K562 (cell line): Measurements from ENCODE around the gene MMP21. TPM values are rescaled to one million over a fixed set of nuclear protein-coding genes. Genes with fewer than 3 reads are reported as not detected.

Experiments
- BHLHE40 ChIP-seq: IDR thresholded peaks from 2 replicates; pipeline ENCODE4 v1.6.1; 2011; ENCODE audit warnings: low read length, improper control_type of control experiment
- CREM ChIP-seq: IDR thresholded peaks from 2 replicates; pipeline ENCODE4 v1.6.1; 2014; ENCODE audit warnings: antibody characterized with exemption, low read depth
- EHMT2 ChIP-seq: fragments of 450-650 bp; IDR thresholded peaks from 2 replicates; pipeline ENCODE4 v1.6.1; 2018; ENCODE audit warnings: antibody characterized with exemption
- EP400 ChIP-seq: fragments of 450-650 bp; IDR thresholded peaks from 2 replicates; pipeline ENCODE4 v1.6.1; 2017; ENCODE audit warnings: antibody characterized with exemption, mild to moderate bottlenecking, moderate library complexity
- HLTF ChIP-seq: fragments of 450-650 bp; IDR thresholded peaks from 2 replicates; pipeline ENCODE4 v1.6.1; 2016
- MYC ChIP-seq, 2 experiments: fragments of 250-450 bp in 1 of 2; sonication (Bioruptor Pico) in 1 of 2; IDR thresholded peaks; 2 replicates each; pipeline versions ENCODE4 v1.5.1 to v1.6.1; 2012 to 2021; ENCODE audit warnings: low read depth in 2 of 2, borderline replicate concordance in 1 of 2, improper control_type of control experiment in 1 of 2, low read length in 1 of 2, mild to moderate bottlenecking in 1 of 2, moderate library complexity in 1 of 2
- PHB2 ChIP-seq: fragments of 450-650 bp; IDR thresholded peaks from 2 replicates; pipeline ENCODE4 v1.6.1; 2017; ENCODE audit warnings: low read depth
- PHF8 ChIP-seq: fragments of 200-600 bp; sonication (generic); IDR thresholded peaks from 2 replicates; pipeline ENCODE4 v1.6.1; 2012; ENCODE audit warnings: mixed run types, mild to moderate bottlenecking, inconsistent platforms, low read length, moderate library complexity, borderline replicate concordance
- POLR2B ChIP-seq: fragments of 450-650 bp; IDR thresholded peaks from 2 replicates; pipeline ENCODE4 v1.6.1; 2018; ENCODE audit warnings: low read depth; ENCODE audit not compliant: partially characterized antibody
- SIN3B ChIP-seq: fragments of 450-650 bp; IDR thresholded peaks from 2 replicates; pipeline ENCODE4 v1.6.1; 2017; ENCODE audit warnings: low read depth, mild to moderate bottlenecking, moderate library complexity
- SUPT5H ChIP-seq: fragments of 450-650 bp; IDR thresholded peaks from 2 replicates; pipeline ENCODE4 v1.6.1; 2016
- TAF1 ChIP-seq: IDR thresholded peaks from 2 replicates; pipeline ENCODE4 v1.6.1; 2011; ENCODE audit warnings: mild to moderate bottlenecking, low read length, moderate library complexity; ENCODE audit not compliant: insufficient read depth, control insufficient read depth, severe bottlenecking; ENCODE audit errors: extremely low read depth
- TOE1 ChIP-seq, 2 experiments: fragments of 450-650 bp in 1 of 2; sonication (generic) in 1 of 2; formaldehyde crosslinking in 1 of 2; IDR thresholded peaks; 2 replicates each; pipeline versions ENCODE4 v1.7.1 to v1.8.0; 2016 to 2022; ENCODE audit warnings: borderline replicate concordance in 2 of 2, mild to moderate bottlenecking in 2 of 2, antibody characterized with exemption in 1 of 2, inconsistent platforms in 1 of 2, low read depth in 1 of 2, missing genetic modification reagents in 1 of 2, moderate library complexity in 1 of 2
- YY1 ChIP-seq, 3 experiments: IDR thresholded peaks; 2 replicates each; pipeline ENCODE4 v1.6.1; 2011; ENCODE audit warnings: low read length in 2 of 3, mild to moderate bottlenecking in 2 of 3, moderate library complexity in 2 of 3, borderline replicate concordance in 1 of 3, control low read depth in 1 of 3, low read depth in 1 of 3; ENCODE audit not compliant: insufficient read depth in 3 of 3, insufficient replicate concordance in 2 of 3, control insufficient read depth in 1 of 3, insufficient read length in 1 of 3; ENCODE audit errors: extremely low read depth in 1 of 3
- ZFX ChIP-seq: sonication (generic); formaldehyde crosslinking; IDR thresholded peaks from 2 replicates; pipeline ENCODE4 v1.8.0; 2022; ENCODE audit warnings: mild to moderate bottlenecking, missing genetic modification reagents, moderate library complexity
- polyA plus RNA-seq, 8 experiments: library from polyadenylated mRNA; depleted of rRNA in 4 of 8; stranded (reverse) in 5 of 8; unstranded in 3 of 8; fragments of >200 nt; fragmentation: Nextera tagmentation in 2 of 8; fragmentation: Illumina TruSeq in 1 of 8; extraction: Ambion mirVana in 2 of 8; extraction: Trizol in 1 of 8; gene quantifications; 2 replicates each; pipeline versions ENCODE4 v1.2.1 to v1.2.3, GENCODE V29; 2011 to 2014; ENCODE audit warnings: inconsistent platforms in 1 of 8, missing spikeins in 1 of 8
- total RNA-seq, 7 experiments: library from RNA; depleted of rRNA in 6 of 7; stranded (reverse); fragments of >200 nt in 6 of 7; fragmentation: Illumina TruSeq in 2 of 7; extraction: Trizol in 2 of 7; gene quantifications; 2 replicates each; pipeline versions ENCODE4 v1.2.1 to v1.2.3, GENCODE V29; 2011 to 2021; ENCODE audit warnings: low replicate concordance in 1 of 7
- TF ChIP-seq, protein P1 (sequence below): sonication (generic); formaldehyde crosslinking; IDR thresholded peaks from 2 replicates; pipeline ENCODE4 v1.9.0; 2022; ENCODE audit warnings: mild to moderate bottlenecking, missing genetic modification reagents
- TF ChIP-seq, protein P2 (sequence below), 2 experiments: fragments of 450-650 bp; IDR thresholded peaks; 2 replicates each; pipeline ENCODE4 v1.6.1; 2016
- TF ChIP-seq, protein P3 (sequence below): fragments of 250-450 bp; sonication (Bioruptor Pico); IDR thresholded peaks from 2 replicates; pipeline ENCODE4 v1.4.0; 2020; ENCODE audit warnings: mild to moderate bottlenecking, moderate library complexity

MMP21 gene
- total and polyA plus RNA-seq, 9 of the 15 experiments (the other 6 are each of a cell fraction or from before 2014, with no cell fraction given): not detected

DNA sequence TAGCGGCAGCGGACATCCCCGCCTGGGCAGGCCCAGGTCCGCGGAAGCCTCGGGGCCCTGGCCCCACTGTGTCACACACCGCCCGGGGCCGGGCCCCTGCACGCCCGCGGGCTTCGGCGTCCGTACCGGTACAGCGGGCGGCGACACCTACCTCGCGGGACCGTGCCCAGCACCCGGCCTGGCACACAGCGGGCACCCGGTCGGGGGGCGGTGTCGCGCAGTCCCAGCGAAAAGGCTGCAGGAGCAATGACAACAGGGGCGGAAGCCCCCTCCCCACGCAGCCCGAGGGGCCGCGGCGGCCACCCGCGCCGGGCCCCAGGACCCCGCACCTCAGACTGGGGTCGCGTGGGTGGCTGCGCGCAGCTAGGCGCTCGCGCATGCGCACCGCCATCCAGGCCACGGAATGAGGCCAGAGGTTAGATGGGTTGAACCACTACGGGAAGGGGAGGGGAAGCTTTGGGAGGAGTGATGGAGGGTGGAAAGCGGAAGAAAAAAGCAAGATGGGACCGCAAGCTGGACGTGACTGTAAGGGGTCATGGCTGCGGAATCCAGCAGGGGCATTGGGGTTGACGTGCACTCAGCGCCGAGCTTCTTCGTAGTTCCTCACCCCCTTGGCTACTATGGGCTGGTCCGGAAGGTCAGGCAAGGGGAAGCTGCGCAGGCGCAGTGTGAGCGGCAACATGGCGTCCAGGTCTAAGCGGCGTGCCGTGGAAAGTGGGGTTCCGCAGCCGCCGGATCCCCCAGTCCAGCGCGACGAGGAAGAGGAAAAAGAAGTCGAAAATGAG lies 47.4 kb upstream of the MMP21 start, which contains the start of the genes BCCIP and UROS (continued):
- TF ChIP-seq HLTF: 0 out of 2 replicates have a peak, but pooled peaks have one; percentile 37
- TF ChIP-seq, protein P1, sequence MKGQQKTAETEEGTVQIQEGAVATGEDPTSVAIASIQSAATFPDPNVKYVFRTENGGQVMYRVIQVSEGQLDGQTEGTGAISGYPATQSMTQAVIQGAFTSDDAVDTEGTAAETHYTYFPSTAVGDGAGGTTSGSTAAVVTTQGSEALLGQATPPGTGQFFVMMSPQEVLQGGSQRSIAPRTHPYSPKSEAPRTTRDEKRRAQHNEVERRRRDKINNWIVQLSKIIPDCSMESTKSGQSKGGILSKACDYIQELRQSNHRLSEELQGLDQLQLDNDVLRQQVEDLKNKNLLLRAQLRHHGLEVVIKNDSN (CRISPR knock-in tag): peak; percentile 21; the same call in 1 of the 2 replicates
- TF ChIP-seq PHB2: peak; percentile 23; the same call in 1 of the 2 replicates
- peak; percentile 64; the same call in 1 of the 2 replicates for TF ChIP-seq MYC (IDR thresholded peaks at IDR 0.05; ENCODE audit: low read depth, low read length)
- TF ChIP-seq MYC (CRISPR knock-in tag; IDR thresholded peaks at IDR 0.05; ENCODE audit: borderline replicate concordance, low read depth): no peak
- TF ChIP-seq PHF8: peak; percentile 85; the same call in 1 of the 2 replicates
- TF ChIP-seq, protein P2, sequence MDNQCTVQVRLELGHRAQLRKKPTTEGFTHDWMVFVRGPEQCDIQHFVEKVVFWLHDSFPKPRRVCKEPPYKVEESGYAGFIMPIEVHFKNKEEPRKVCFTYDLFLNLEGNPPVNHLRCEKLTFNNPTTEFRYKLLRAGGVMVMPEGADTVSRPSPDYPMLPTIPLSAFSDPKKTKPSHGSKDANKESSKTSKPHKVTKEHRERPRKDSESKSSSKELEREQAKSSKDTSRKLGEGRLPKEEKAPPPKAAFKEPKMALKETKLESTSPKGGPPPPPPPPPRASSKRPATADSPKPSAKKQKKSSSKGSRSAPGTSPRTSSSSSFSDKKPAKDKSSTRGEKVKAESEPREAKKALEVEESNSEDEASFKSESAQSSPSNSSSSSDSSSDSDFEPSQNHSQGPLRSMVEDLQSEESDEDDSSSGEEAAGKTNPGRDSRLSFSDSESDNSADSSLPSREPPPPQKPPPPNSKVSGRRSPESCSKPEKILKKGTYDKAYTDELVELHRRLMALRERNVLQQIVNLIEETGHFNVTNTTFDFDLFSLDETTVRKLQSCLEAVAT (IDR thresholded peaks at IDR 0.05): 0 out of 4 replicates have a peak, but pooled peaks of 1 of the 2 experiments have one; percentile 35
- TF ChIP-seq EP400: peak; percentile 86
- TF ChIP-seq TOE1 (IDR thresholded peaks at IDR 0.05; ENCODE audit: borderline replicate concordance): peak; percentile 98
- TF ChIP-seq TOE1 (CRISPR knock-in tag; IDR thresholded peaks at IDR 0.05; ENCODE audit: borderline replicate concordance, low read depth): no peak
- TF ChIP-seq YY1 (IDR thresholded peaks at IDR 0.05; ENCODE audit: borderline replicate concordance in 1 of 3, control insufficient read depth in 1 of 3, extremely low read depth in 1 of 3, insufficient read depth in 3 of 3, insufficient read length in 1 of 3, insufficient replicate concordance in 2 of 3, low read depth in 1 of 3, low read length in 2 of 3): peak; percentile 76 to 93 (median 90)
- TF ChIP-seq TAF1: peak; percentile 80
- TF ChIP-seq CREM: peak; percentile 12; the same call in 1 of the 2 replicates
- peak; percentile 92 for TF ChIP-seq BHLHE40
- TF ChIP-seq SIN3B: peak; percentile 56
- TF ChIP-seq ZFX (CRISPR knock-in tag): peak; percentile 84
- TF ChIP-seq, protein P3, sequence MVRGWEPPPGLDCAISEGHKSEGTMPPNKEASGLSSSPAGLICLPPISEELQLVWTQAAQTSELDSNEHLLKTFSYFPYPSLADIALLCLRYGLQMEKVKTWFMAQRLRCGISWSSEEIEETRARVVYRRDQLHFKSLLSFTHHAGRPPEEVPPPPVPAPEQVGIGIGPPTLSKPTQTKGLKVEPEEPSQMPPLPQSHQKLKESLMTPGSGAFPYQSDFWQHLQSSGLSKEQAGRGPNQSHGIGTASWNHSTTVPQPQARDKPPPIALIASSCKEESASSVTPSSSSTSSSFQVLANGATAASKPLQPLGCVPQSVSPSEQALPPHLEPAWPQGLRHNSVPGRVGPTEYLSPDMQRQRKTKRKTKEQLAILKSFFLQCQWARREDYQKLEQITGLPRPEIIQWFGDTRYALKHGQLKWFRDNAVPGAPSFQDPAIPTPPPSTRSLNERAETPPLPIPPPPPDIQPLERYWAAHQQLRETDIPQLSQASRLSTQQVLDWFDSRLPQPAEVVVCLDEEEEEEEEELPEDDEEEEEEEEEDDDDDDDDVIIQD (CRISPR knock-in tag): no peak
- no peak for TF ChIP-seq EHMT2
- TF ChIP-seq SUPT5H: peak; percentile 86
- peak; percentile 63 for TF ChIP-seq POLR2B
